H9 (cell line): ENCODE measurements around the gene REEP1. TPM values are rescaled to one million over a fixed set of nuclear protein-coding genes. Genes with fewer than 3 reads are reported as not detected.

Experiments used
- DNase-seq: peaks from one replicate; pipeline ENCODE4 v3.0.0-alpha.2; 2017
- H2AFZ ChIP-seq: one replicate; pipeline ENCODE4 v1.6.1; 2013; ENCODE audit warnings: mild to moderate bottlenecking, low read length, control low read depth, moderate library complexity
- H2AK5ac ChIP-seq: 2 replicates; pipeline ENCODE4 v1.6.1; 2013; ENCODE audit warnings: low read length, control low read depth, mixed read lengths; ENCODE audit not compliant: insufficient read length
- H2BK120ac ChIP-seq: one replicate; pipeline ENCODE4 v1.6.1; 2013; ENCODE audit warnings: low read depth, mild to moderate bottlenecking, low read length, control low read depth, inconsistent platforms; ENCODE audit not compliant: poor library complexity, severe bottlenecking
- H2BK12ac ChIP-seq: 2 replicates; pipeline ENCODE4 v1.6.1; 2013; ENCODE audit warnings: low read length, control low read depth, mixed read lengths, low read depth; ENCODE audit not compliant: insufficient read length
- H2BK15ac ChIP-seq: 2 replicates; pipeline ENCODE4 v1.6.1; 2013; ENCODE audit warnings: low read depth, low read length, control low read depth
- H2BK20ac ChIP-seq: one replicate; pipeline ENCODE4 v1.6.1; 2013; ENCODE audit warnings: low read depth, mild to moderate bottlenecking, low read length, control low read depth, inconsistent platforms; ENCODE audit not compliant: poor library complexity, severe bottlenecking
- H2BK5ac ChIP-seq: 2 replicates; pipeline ENCODE4 v1.6.1; 2013; ENCODE audit warnings: low read length, control low read depth, mixed read lengths; ENCODE audit not compliant: insufficient read length
- H3K14ac ChIP-seq: 2 replicates; pipeline ENCODE4 v1.6.1; 2013; ENCODE audit warnings: low read length, control low read depth; ENCODE audit not compliant: insufficient read depth
- H3K18ac ChIP-seq: 2 replicates; pipeline ENCODE4 v1.6.1; 2013; ENCODE audit warnings: low read depth, mild to moderate bottlenecking, mixed read lengths, low read length, control low read depth; ENCODE audit not compliant: insufficient read length
- H3K23ac ChIP-seq: 2 replicates; pipeline ENCODE4 v1.6.1; 2013; ENCODE audit warnings: low read length, control low read depth, mixed read lengths, low read depth; ENCODE audit not compliant: insufficient read length
- H3K23me2 ChIP-seq: 2 replicates; pipeline ENCODE4 v1.6.1; 2013; ENCODE audit warnings: low read depth, mild to moderate bottlenecking, mixed read lengths, low read length, control low read depth; ENCODE audit not compliant: insufficient read length, poor library complexity, severe bottlenecking
- H3K27ac ChIP-seq: 2 replicates; pipeline ENCODE4 v1.5.1; 2013; ENCODE audit warnings: low read length, control low read depth, mixed read lengths, low read depth; ENCODE audit not compliant: insufficient read length
- H3K27me3 ChIP-seq: 2 replicates; pipeline ENCODE4 v1.6.1; 2013; ENCODE audit warnings: low read length, control low read depth, inconsistent platforms; ENCODE audit not compliant: insufficient read depth
- H3K4ac ChIP-seq: 2 replicates; pipeline ENCODE4 v1.6.1; 2013; ENCODE audit warnings: low read depth, mild to moderate bottlenecking, control low read depth, inconsistent platforms, low read length, moderate library complexity
- H3K4me1 ChIP-seq: 2 replicates; pipeline ENCODE4 v1.6.1; 2013; ENCODE audit warnings: low read length, control low read depth, inconsistent platforms; ENCODE audit not compliant: insufficient read depth
- H3K4me2 ChIP-seq: 2 replicates; pipeline ENCODE4 v1.6.1; 2013; ENCODE audit warnings: low read length, control low read depth, mixed read lengths; ENCODE audit not compliant: insufficient read length, insufficient read depth
- H3K56ac ChIP-seq: 2 replicates; pipeline ENCODE4 v1.6.1; 2013; ENCODE audit warnings: low read depth, mild to moderate bottlenecking, mixed read lengths, low read length, control low read depth; ENCODE audit not compliant: insufficient read length
- H3K79me1 ChIP-seq: 2 replicates; pipeline ENCODE4 v1.6.1; 2013; ENCODE audit warnings: low read depth, mild to moderate bottlenecking, moderate library complexity, low read length, control low read depth, inconsistent platforms; ENCODE audit not compliant: insufficient read depth, poor library complexity, severe bottlenecking
- H3K79me2 ChIP-seq: 2 replicates; pipeline ENCODE4 v1.6.1; 2013; ENCODE audit warnings: low read length, control low read depth, inconsistent platforms; ENCODE audit not compliant: insufficient read depth
- H3K9ac ChIP-seq: 2 replicates; pipeline ENCODE4 v1.6.1; 2013; ENCODE audit warnings: low read length, control low read depth, mixed read lengths; ENCODE audit not compliant: insufficient read length; ENCODE audit errors: extremely low read depth
- H3K9me3 ChIP-seq: one replicate; pipeline ENCODE4 v1.6.1; 2013; ENCODE audit warnings: low read depth, low read length, inconsistent platforms; ENCODE audit not compliant: control insufficient read depth
- H3T11ph ChIP-seq: one replicate; pipeline ENCODE4 v1.6.1; 2013; ENCODE audit warnings: mild to moderate bottlenecking, low read length, control low read depth, inconsistent platforms
- H4K20me1 ChIP-seq: one replicate; pipeline ENCODE4 v1.6.1; 2013; ENCODE audit not compliant: control insufficient read depth, insufficient read length, insufficient read depth
- H4K5ac ChIP-seq: 2 replicates; pipeline ENCODE4 v1.6.1; 2013; ENCODE audit warnings: low read depth, mild to moderate bottlenecking, mixed read lengths, low read length, control low read depth; ENCODE audit not compliant: insufficient read length
- H4K8ac ChIP-seq: replicated peaks from 2 replicates; pipeline ENCODE4 v1.6.1; 2013; ENCODE audit warnings: low read length, control low read depth, mixed read lengths, low read depth; ENCODE audit not compliant: insufficient read length
- H4K91ac ChIP-seq: 2 replicates; pipeline ENCODE4 v1.6.1; 2013; ENCODE audit warnings: low read depth, mild to moderate bottlenecking, moderate library complexity, mixed read lengths, low read length, control low read depth; ENCODE audit not compliant: insufficient read length
- H3K27ac Mint-ChIP-seq, 3 experiments: 2 replicates in 2 of 3; 3 replicates in 1 of 3; pipeline ENCODE4 v1.8.0; 2020 to 2021; ENCODE audit warnings: mixed read lengths in 3 of 3, mild to moderate bottlenecking in 1 of 3, moderate library complexity in 1 of 3
- H3K27me3 Mint-ChIP-seq: 2 replicates; pipeline ENCODE4 v1.8.0; 2021; ENCODE audit warnings: low read depth, mild to moderate bottlenecking, moderate library complexity, mixed read lengths
- H3K36me3 Mint-ChIP-seq, 3 experiments: 2 replicates in 2 of 3; 3 replicates in 1 of 3; pipeline ENCODE4 v1.8.0; 2020 to 2021; ENCODE audit warnings: low read depth in 3 of 3, mixed read lengths in 3 of 3; ENCODE audit not compliant: insufficient read depth in 1 of 3
- H3K4me1 Mint-ChIP-seq, 2 experiments: 2 replicates each; pipeline ENCODE4 v1.8.0; 2020; ENCODE audit warnings: mixed read lengths in 2 of 2
- H3K4me3 Mint-ChIP-seq, 2 experiments: 2 replicates in 1 of 2; 3 replicates in 1 of 2; pipeline ENCODE4 v1.8.0; 2020 to 2021; ENCODE audit warnings: mild to moderate bottlenecking in 2 of 2, mixed read lengths in 2 of 2, moderate library complexity in 1 of 2
- H3K9me3 Mint-ChIP-seq, 2 experiments: 2 replicates in 1 of 2; 3 replicates in 1 of 2; pipeline ENCODE4 v1.8.0; 2020; ENCODE audit warnings: mild to moderate bottlenecking in 2 of 2, mixed read lengths in 2 of 2, moderate library complexity in 1 of 2
- CTCF ChIP-seq: fragments of 200-600 bp; sonication (generic); conservative IDR thresholded peaks from 3 replicates; pipeline ENCODE4 v1.8.0; 2021; ENCODE audit warnings: antibody characterized with exemption, mild to moderate bottlenecking
- WGBS: extraction: QIAGEN DNeasy Blood & Tissue Kit; methylation state at CpG from one replicate; pipeline ENCODE4 v1.1.7; 2013; ENCODE audit warnings: missing lambda C conversion rate, low lambda C conversion rate, mixed read lengths; ENCODE audit not compliant: insufficient read length; ENCODE audit errors: extremely low coverage; 5-methylcytosine and 5-hydroxymethylcytosine counted together
- total RNA-seq: library from RNA; stranded (reverse); gene quantifications from 2 replicates; pipeline ENCODE4 v1.2.1, GENCODE V29; 2021

The REEP1 gene
- total RNA-seq, 1 experiment from 2014 or later: 1.3 TPM

- Histone ChIP-seq H3K18ac (no peak overlapping the region), H2AFZ (no peak overlapping the region), H3K56ac (no peak overlapping the region), H3K79me2 (no peaks in the 10 kb centered on the region), H3K14ac (no peak overlapping the region), H2AK5ac (no peak overlapping the region), H2BK12ac (no peak overlapping the region), H4K8ac (no peak overlapping the region), H3K23ac (no peak overlapping the region), H3K27me3 (peaks cover 35% of the 10 kb centered on the region), H3K4me2 (no peak overlapping the region), H4K91ac (no peak overlapping the region), H3K79me1 (no peaks in the 10 kb centered on the region), H3K27ac (no peak overlapping the region), H2BK5ac (no peak overlapping the region), H3K4me1 (0 out of 2 replicates have a peak, but pooled peaks cover 3% of the 10 kb centered on the region), H3T11ph (no peak overlapping the region), H3K23me2 (peaks cover 6% of the 10 kb centered on the region), H3K9me3 (no peaks in the 10 kb centered on the region), H4K5ac (no peak overlapping the region), H2BK15ac (no peak overlapping the region), H3K9ac (no peak overlapping the region), H2BK120ac (no peak overlapping the region), H4K20me1 (no peaks in the 10 kb centered on the region), H2BK20ac (no peak overlapping the region), H3K4ac (no peak overlapping the region)
- TF ChIP-seq CTCF: no peak
- Mint-ChIP-seq H3K4me1 (peaks cover 15 to 16% of the 10 kb centered on the region in 2 experiments), H3K4me3 (no peak overlapping the region), H3K36me3 (no peaks in the 10 kb centered on the region; a peak in 1 of 7 replicates), H3K9me3 (peaks cover 10% of the 10 kb centered on the region in 2 experiments), H3K27ac (no peak overlapping the region), H3K27me3 (peaks cover 81% of the 10 kb centered on the region)
- no peak for DNase-seq
- WGBS: no CpG with 5 or more reads among the region's 10 CpGs
Measured at GRCh38 chr2:86338778-86339295, 1.4 kb upstream of the REEP1 start.
